GM19452 (cell line): ENCODE results near the gene TPP1.

Experiments used
- ATAC-seq: cut with Tn5 transposase; IDR thresholded peaks from one replicate; pipeline ENCODE4 v1.9.1; 2021; ENCODE audit not compliant: unreplicated experiment

TPP1 gene

DNA sequence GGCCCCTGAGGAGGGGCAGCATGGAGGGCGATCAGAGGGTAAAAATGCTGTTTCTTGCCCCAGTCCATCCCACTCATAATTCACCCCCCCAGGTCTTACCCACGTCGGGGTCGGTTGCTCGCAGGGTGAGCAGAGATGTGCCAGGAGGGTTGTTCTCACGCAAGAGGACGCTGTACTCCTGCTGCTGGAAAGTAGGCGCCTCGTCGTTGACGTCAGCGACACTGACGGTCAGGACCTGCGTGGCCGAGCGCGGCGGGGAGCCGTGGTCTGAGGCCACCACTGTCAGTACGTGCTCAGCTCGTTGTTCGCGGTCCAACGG lies 10.3 kb upstream of the TPP1 start:
- ATAC-seq = no peak

DNA sequence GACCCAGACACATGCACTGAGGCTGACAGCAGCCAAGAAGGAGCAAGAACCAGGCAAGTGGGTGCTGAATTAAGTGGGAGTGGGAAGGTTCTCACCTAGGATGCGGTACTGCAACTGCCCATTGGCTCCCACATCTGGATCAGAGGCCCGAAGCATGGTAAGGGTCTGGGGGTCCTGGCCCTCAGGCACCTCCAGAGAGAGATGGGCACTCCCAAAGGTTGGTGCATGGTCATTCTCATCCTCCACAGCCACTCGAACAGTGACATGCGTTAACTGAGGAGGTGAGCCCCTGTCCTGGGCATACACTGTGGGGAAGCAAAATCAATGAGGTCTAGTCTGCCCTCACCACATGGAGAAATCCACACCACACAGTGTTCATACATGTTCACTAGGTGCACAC lies 9.3 kb upstream of the TPP1 start:
- ATAC-seq = no peak

DNA sequence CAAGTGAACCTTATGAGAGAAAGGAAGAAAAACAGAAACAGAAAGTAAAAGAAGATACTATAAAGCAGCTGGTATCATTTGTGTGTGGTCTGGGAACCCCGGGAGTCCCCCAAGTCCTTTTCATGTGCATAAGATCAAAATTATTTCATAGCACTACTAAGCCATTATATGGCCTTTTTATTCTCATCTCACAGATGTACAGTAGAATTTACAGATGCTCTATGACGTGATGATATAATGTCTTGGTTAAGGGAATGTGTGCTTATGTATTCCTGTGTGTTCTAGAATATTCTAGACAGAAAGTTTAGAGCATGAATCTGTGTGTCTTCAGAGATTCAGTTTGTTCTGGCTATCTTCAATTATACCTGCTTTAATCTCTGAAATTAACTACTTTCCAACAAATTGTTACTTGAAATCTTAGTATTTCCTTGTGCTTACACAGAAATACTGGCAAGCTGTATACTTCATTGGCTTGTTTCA lies 8.6 kb upstream of the TPP1 start:
- ATAC-seq = peak; percentile 72

DNA sequence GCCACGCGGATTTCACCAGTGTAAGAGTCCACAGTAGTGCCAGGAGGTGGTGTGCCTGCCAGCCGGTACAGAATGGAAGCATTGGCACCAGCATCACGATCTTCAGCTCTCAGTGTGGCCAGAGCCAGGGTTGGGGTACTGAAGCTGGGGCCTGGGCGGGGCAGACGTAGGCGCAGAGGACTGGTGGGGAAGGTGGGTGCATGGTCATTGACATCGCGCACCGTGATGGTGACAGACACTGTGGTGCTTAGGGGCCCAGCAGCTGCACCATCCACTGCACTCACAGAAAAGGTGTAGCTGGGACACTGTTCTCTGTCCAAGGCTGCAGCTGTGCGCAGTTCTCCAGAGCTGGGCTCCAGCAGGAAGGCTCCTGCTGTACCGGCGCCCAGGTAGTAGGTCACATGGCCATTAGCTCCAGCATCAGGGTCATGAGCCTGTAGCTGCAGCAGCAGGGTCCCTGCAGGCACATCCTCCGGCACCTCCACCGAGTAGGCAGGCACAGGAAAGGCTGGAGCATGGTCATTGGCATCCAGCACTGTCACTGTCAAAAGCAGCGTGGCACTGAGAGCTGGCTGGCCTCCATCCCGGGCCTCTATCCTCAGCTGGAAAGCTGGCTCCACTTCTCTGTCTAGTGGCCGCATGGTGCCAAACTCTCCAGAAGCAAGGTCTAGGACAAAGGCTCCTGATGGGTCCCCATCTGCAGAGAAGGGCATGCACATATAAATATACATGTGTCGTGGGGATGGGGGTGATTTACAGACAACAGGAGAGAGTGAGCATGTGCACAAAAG lies 7.9 kb upstream of the TPP1 start:
- ATAC-seq = no peak

DNA sequence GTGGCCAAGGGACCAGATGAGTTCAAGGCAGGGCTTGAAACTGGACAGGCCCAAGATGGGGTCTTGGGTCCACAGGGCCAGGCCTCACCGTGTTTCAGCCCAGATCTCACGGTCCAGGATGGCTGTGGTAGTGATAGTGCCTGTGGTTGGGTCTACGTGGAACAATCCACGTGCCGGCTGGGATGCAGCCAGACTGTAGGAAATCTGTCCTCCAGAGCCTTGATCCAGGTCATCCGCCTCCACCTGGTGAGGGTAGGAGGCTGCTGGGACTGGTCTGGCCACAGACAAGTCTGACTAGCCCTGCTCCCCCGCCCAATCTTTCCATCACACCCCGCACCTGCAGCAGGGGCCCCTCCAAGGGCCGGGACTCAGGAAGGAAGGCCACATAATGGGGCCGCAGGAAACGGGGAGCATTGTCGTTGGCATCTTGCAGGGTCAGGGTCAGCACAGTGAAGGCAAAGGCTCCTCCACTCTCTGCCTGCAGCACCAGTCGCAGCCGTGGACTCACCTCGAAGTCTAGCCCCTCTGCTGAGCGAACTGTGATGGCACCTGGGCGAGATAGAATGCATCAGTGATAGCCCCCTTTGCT lies 6.7 kb upstream of the TPP1 start:
- no peak for ATAC-seq

DNA sequence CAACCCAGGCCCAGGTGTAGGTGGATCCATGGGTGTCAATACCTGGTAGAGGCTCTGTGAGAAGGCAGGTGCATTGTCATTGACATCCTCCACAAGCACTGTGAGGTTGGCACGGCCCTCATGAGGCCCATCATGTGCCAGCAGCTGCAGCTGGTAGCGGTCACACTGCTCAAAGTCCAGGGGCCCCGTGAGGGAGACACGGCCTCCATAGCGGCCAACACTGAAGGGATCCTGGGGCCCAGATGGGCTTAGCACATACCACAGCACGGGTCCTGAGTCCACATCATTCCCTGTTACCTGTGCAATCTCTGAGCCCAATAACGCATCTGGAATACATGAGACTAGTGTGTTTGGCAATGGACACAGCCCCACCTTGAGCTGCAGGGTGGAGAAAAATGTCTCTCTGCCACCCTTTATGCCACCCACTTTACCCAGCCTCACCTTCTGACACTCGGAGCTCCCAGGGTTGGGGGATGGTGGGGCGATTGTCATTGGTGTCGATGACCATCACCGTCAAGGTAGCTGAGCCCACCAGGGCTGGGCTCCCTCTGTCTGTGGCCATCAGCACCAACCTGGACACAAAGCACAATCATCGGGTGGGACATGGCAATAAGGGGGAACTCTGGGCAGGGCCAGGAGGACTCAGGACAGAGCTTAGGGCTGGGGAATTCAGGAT lies 6.1 kb upstream of the TPP1 start:
- ATAC-seq = no peak

DNA sequence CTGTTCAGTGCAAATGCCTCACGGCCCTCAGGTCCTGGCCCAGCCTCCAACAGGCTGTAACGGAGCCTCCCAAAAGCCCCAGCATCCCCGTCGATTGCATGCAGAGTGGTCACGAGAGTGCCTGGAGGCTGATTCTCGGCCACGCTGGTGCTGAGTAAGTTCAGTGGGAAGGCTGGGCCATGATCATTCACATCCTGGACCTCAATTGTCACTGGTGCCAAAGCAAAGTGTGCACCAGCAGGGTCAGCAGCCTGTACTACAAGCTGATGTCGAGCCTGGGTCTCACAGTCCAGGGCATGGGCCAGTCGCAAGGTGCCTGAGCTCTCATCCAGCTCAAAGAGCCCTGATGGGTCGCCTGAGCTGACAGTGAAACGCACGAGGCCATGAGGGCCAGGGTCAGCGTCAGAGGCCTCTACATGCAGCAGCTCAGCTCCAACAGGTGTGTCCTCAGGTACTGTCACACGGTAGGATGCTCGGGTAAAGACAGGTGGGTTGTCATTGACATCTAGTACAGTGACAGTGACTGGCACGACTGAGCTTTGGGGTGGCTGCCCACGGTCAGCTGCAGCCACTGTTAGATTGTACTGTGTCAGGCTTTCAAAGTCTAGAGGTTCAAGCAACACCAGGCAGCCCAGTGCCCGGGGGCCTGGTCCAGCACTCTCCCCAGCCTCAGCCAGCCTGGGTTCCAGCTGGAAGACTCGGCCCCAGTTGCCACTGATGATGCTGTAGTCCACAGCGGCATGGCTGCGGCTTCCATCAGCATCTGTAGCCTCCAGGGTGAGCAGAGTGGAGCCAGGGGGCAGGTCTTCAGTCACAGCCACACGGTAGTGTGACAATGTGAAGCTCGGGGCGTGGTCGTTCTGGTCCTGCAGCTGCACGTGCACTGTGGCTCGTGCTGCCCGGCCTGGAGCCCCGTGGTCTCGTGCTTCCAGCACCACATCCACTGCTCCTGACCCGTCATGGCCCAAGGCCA lies 4.5 kb upstream of the TPP1 start:
- ATAC-seq = no peak

DNA sequence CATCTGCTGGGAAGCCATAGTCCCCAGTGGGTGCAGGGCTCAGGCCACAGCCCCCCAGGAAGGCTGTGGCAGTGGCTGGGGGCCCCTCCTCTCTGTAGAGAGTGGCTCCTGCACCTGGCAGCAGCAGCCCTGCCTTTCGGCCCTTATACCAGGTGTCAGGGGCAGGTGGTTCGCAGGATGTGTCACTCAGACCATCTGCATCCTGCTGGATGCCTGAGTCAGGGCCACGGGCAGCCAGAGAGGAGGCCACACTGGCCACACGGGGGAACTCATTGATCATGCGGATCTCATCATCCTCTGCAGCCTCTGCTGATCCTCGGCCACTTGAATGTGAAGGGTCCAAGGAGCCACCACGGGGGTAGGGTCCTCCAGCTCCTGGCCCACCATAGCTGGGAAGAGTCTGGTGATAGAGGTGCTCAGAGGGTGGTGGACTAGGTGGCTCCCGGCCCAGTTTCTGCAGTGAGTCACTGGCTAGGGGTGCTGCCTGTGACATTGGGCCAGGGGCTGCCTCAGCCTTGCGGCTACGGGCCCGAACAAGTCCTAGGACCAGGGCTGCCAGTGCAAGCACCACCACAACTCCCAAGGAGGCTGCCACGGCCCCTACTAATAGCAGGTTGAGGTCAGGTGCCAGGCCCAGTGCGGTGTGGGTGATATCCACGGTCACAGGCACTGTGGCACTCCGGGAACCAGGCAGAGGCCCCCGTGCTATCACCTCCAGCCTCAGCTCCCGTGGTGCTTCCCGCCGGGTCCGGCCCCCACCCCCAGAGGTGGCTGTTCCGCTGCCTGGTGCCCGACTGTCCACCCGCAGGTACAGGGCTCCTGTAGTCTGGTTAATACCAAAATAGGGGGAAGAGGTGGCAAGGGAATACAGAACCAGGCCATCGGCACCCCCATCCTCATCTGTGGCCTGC lies 3.3 kb upstream of the TPP1 start:
- no peak for ATAC-seq

DNA sequence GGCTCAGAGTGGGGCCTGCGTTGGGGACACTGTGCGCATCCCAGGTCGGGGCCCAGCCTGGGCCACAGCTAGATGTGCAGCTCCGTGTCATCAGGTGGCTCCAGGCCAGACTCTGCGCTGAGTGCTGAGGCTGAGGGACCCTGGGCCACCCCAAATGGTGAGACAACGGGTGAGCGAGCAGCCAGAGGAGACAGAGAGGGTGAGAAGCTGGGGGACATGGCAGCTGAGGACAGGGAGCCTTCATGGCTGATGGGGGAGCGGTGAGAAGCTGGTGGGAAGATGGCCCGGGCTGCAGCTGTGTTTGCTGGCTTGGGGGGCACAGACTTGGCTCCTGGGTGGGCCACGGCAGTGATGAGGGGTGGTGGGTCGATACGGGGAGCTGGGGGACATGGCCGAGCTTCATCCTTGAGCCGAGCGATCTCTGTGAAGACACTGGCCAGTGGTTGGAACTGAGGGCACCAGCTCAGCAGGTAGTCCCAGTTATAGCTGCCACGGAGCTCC lies 2.5 kb upstream of the TPP1 start:
- ATAC-seq = no peak

DNA sequence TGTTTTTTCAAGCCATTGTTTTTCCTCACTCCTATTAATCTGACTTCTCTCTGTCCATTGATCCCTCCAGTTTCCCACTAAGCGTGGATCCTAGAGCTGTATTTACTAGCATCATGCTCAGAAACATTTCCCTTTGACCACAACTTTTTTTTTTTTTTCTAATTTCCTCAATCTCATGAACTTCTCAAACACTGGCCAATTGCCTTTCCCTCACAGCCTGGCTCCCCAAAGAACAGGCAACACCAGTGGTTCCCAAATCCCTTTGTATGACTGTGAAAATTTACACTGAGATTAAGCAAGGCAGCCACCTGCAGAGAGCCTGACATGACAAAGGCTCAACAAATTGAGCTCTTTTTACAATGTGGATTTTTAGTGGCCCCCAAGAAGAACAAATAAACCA lies 1.4 kb upstream of the TPP1 start:
- no peak for ATAC-seq

DNA sequence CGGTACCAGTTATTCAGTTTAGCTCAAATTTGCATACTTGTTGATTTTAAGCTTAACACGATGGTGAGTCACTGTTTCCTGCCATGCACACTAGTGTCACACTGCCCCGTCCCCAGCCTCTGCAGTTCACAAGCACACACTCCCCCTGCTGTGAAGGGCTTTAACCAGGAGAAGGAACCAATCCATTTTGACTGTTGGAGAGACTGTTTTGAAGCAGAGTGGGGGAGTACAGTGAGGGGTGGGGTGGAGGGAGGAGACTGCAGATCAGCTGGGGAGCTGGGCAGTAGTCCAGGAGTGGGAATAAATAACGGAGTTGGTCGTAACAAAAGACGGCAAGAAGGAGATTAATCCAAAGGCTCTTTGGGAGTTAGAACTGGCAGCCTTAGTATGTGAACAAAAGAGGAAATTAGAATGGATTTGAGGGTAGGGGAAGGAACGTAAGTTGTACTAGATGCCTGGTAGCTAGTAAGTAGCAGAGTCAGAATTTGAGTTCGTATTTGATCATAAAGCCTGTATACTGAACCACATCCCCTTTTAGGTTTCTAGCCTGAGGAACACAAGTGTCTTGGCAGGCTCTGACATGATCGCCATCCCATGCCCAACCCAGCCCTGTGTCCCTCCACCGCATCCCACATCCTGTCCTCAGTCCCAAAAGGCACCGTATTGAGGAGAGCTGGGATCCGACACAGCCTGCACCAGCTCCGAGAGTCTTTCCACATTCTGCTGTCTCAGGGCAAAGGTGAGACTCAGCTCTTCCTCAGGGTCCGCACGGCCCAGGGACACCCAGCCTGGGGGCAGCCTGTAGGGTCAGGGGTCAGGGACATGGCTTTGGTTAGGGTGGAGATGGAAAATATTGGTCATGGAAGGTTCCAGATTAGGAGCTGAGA lies 862 bp downstream of the TPP1 start:
- ATAC-seq = no peak

DNA sequence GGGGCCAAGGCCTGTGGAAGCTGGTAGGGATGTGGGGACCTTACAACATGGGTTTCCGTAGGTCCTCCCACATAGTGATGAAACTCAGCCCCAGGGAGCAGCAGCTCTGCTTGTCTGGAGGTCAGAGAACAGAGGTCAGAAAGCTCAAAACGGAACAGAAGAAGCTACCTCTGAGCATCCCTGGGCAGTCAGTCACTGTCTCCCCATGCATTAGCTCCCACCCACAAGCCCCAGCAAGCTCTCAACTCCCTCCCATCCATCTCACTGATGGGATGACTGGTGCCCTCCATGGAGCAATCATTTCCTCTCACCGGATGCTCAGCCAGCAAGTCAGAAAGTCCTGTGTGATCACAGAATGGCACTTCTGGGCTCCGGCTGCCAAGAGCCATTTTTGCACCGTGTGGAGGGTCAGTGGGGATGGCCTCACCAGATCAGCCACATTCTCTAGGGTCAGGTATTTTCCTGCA lies 1.9 kb downstream of the TPP1 start:
- ATAC-seq = no peak

DNA sequence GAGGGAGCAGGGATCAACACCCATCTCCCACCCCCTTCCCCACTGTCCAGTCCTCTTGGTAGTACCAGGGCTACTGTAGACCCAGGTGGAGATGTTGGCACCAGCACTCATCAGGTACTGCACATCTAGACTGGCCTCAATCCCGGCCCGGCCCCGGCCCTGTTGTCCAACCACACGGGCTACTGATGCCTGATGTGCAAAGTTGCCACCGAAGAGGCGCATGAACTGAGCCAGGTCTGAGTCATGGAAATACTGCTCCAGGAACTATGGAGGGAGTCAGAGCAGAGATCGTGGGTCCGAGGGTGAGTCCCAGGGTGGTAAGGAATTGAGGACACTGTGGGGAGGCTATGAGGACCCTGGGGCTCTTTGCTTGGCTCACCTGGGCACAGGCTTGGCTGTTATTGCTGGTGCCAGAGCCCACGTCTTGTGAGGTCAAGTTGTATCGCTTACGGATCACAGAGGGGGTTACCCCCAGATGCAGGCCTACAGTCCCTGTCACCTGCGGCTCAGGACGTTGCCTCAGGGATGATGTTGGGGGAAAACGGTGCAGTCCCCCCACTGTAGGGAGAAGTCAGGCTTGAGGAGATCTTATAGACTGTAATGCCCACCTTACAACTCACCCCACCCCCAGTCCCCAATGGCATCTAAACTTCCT lies 2.5 kb downstream of the TPP1 start:
- no peak for ATAC-seq

DNA sequence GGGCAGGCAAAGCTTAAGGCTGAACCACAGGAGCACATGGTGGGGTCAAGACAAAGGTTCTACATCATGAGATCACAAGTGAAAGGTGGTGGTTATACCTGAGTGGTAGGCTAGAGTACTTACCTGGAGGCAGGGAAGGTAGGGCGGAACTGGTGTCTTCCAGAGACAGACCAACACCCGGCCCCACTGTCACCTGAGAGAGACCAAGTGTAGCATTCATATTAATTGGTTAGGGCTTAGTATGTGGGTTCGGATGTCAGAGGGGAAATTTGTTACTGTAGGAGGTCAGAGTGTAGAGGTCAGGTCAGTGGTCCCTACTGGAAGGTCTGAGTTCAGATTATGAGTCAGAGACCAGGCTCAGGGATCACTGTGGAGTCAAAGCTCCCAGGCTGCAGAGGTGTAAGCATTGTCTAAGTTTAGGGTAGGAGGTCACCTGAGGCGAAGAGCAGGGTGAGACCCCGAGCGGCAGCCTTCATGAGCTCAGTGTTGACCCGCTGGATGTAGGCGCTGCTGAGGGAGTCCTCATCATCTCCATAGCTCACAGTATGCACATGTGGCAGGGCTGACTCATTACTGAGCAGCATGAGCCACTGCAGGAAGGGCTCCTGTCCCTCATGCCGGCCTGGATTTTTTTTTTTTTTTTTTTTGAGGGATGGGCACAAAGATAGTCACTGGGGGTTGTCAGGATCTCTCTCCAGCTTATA lies 3.2 kb downstream of the TPP1 start:
- no peak for ATAC-seq

DNA sequence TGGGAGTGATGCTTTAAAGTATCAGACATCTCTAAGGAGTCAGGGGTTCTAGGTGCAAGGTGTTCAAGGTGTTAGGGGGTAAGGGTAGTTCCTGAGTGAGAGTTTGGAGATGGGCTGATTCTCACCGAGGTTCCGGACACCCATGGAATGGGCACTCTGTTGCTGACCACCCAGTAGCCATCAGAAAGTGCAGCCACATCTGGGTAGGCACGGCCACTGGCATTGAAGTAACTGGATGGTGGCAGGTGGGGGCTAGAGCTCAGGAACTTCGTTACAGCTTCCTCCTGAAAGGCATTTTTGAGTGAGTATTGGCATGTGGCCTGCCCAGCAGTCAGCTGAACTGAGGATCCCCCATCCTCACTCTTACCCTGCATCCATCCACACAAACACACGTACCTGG lies 4.2 kb downstream of the TPP1 start:
- no peak for ATAC-seq

DNA sequence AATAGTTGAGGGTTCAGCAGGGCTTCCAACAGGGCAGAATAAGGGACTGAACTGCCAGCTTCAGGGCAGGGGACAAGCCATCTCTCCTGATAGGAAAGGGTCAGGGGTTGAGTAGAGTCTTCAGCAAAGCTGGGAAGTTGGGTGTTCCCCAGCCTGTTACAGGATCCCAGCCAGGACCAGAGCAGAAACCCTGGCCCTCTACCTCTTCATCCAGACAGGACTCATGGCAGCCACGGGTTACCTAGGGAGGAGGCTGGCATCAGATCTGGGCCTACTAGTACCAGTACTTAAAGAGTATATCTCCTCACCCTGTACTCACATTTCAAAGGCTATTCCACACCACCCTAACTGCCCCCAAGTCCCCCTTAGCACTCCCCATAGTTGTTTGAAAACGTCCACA lies 4.8 kb downstream of the TPP1 start:
- no peak for ATAC-seq

DNA sequence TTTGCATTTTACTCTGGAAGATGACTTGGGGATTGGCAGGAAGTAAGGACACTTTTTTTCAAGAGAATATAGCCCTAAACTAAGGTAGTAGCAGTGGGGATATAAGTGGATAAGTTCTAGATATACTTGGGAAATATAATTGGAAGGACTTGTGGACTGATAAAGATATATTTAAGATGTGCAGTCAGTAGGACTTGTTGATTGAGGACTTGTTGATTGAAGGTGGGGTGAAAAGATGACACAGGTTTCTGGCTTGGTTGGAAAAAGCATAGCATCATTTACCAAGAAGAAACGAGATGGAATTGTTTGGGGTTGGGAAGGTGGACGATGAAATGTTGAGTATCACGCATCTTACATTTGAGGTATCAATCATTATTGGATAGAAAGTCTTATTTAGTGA lies 5.7 kb downstream of the TPP1 start:
- ATAC-seq = no peak
